HL-60 (cell line): Measurements from ENCODE around the gene EGFL7.

Experiments
- DNase-seq, 2 experiments: peaks; one replicate each; pipeline ENCODE4 v3.0.0-alpha.2; 2010 to 2020; ENCODE audit warnings: low read depth in 1 of 2, low spot score in 1 of 2
- H3K27ac ChIP-seq: fragments of 250-450 bp; sonication (Bioruptor Pico); replicated peaks from 2 replicates; pipeline ENCODE4 v1.5.1; 2020; ENCODE audit warnings: mild to moderate bottlenecking, moderate library complexity
- H3K27me3 ChIP-seq: fragments of 250-450 bp; sonication (Bioruptor Pico); 2 replicates; pipeline ENCODE4 v1.5.1; 2021; ENCODE audit warnings: mild to moderate bottlenecking, moderate library complexity; ENCODE audit not compliant: insufficient read depth, poor library complexity, severe bottlenecking
- H3K4me3 ChIP-seq: replicated peaks from 2 replicates; pipeline ENCODE4 v1.5.1; 2011; ENCODE audit warnings: mild to moderate bottlenecking, control low read depth, low read length; ENCODE audit not compliant: insufficient read depth
- GABPA ChIP-seq: IDR thresholded peaks from 2 replicates; pipeline ENCODE4 v1.6.1; 2012; ENCODE audit warnings: low read depth
- POLR2AphosphoS5 ChIP-seq: IDR thresholded peaks from 2 replicates; pipeline ENCODE4 v1.6.1; 2012; ENCODE audit warnings: low read depth
- SPI1 ChIP-seq: IDR thresholded peaks from 2 replicates; pipeline ENCODE4 v1.6.1; 2012; ENCODE audit warnings: low read depth, mild to moderate bottlenecking, borderline replicate concordance
- TF ChIP-seq, protein P1 (sequence below): IDR thresholded peaks from 2 replicates; pipeline ENCODE4 v1.6.1; 2012; ENCODE audit warnings: low read depth; ENCODE audit not compliant: insufficient replicate concordance
- TF ChIP-seq, protein P2 (sequence below): IDR thresholded peaks from one replicate; pipeline ENCODE4 v1.5.1; 2011; ENCODE audit warnings: low read length, control low read depth, inconsistent platforms; ENCODE audit not compliant: insufficient read depth

EGFL7 gene

GRCh38 chr9:136640171-136641111, 22.3 kb upstream of the EGFL7 start:
- TF ChIP-seq, protein P1, sequence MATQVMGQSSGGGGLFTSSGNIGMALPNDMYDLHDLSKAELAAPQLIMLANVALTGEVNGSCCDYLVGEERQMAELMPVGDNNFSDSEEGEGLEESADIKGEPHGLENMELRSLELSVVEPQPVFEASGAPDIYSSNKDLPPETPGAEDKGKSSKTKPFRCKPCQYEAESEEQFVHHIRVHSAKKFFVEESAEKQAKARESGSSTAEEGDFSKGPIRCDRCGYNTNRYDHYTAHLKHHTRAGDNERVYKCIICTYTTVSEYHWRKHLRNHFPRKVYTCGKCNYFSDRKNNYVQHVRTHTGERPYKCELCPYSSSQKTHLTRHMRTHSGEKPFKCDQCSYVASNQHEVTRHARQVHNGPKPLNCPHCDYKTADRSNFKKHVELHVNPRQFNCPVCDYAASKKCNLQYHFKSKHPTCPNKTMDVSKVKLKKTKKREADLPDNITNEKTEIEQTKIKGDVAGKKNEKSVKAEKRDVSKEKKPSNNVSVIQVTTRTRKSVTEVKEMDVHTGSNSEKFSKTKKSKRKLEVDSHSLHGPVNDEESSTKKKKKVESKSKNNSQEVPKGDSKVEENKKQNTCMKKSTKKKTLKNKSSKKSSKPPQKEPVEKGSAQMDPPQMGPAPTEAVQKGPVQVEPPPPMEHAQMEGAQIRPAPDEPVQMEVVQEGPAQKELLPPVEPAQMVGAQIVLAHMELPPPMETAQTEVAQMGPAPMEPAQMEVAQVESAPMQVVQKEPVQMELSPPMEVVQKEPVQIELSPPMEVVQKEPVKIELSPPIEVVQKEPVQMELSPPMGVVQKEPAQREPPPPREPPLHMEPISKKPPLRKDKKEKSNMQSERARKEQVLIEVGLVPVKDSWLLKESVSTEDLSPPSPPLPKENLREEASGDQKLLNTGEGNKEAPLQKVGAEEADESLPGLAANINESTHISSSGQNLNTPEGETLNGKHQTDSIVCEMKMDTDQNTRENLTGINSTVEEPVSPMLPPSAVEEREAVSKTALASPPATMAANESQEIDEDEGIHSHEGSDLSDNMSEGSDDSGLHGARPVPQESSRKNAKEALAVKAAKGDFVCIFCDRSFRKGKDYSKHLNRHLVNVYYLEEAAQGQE = no peak
- TF ChIP-seq POLR2AphosphoS5 (no peak), SPI1 (no peak), GABPA (no peak)
- TF ChIP-seq, protein P2, sequence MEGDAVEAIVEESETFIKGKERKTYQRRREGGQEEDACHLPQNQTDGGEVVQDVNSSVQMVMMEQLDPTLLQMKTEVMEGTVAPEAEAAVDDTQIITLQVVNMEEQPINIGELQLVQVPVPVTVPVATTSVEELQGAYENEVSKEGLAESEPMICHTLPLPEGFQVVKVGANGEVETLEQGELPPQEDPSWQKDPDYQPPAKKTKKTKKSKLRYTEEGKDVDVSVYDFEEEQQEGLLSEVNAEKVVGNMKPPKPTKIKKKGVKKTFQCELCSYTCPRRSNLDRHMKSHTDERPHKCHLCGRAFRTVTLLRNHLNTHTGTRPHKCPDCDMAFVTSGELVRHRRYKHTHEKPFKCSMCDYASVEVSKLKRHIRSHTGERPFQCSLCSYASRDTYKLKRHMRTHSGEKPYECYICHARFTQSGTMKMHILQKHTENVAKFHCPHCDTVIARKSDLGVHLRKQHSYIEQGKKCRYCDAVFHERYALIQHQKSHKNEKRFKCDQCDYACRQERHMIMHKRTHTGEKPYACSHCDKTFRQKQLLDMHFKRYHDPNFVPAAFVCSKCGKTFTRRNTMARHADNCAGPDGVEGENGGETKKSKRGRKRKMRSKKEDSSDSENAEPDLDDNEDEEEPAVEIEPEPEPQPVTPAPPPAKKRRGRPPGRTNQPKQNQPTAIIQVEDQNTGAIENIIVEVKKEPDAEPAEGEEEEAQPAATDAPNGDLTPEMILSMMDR = no peak
- Histone ChIP-seq H3K4me3 (no peak overlapping the region), H3K27ac (no peak overlapping the region), H3K27me3 (peaks cover 3% of the 10 kb centered on the region)
- no peak for DNase-seq

DNA sequence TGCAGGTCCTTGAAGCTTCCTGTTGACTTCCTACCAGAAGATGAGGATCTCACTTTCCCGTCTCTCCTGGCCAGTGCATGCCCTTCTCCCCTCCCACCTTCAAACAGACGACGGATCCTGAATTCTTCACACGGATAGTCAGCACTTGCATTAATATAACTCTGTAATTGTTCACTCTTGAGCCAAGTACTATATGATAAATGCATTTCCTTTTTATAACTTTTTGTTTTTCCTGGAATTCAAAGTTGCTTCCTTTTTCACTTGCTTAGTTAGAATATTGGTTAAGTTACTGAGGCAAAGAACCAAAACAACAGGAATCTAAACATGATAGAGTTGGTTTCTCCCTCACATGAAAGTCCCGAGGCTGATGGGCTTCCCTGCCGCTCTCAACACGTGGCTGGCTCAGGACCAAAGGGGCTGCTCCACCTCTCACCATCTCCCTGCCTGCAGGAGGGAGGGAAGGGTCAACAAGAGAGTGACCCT, 20.2 kb upstream of the EGFL7 start:
- Histone ChIP-seq H3K27ac (no peak overlapping the region), H3K4me3 (no peak overlapping the region), H3K27me3 (peaks cover 3% of the 10 kb centered on the region)
- TF ChIP-seq, protein P2 = no peak
- TF ChIP-seq POLR2AphosphoS5 (no peak), SPI1 (no peak), GABPA (no peak)
- TF ChIP-seq, protein P1 = no peak
- no peak for DNase-seq

GRCh38 chr9:136643596-136644342, 18.9 kb upstream of the EGFL7 start:
- Histone ChIP-seq H3K27ac (no peak overlapping the region), H3K27me3 (peaks cover 3% of the 10 kb centered on the region), H3K4me3 (no peak overlapping the region)
- DNase-seq = no peak
- TF ChIP-seq SPI1 = no peak
- TF ChIP-seq POLR2AphosphoS5 = no peak
- no peak for TF ChIP-seq GABPA
- TF ChIP-seq, protein P1 = no peak
- TF ChIP-seq, protein P2 = no peak
